GM12878 (cell line): ENCODE results near the gene SPHKAP. TPM values are rescaled to one million over a fixed set of nuclear protein-coding genes. Genes with fewer than 3 reads are reported as not detected.

Experiments used
- ATAC-seq: fragments of 200-7000 bp; cut with Tn5 transposase; 3 replicates; pipeline ENCODE4 v1.9.1; 2020; ENCODE audit warnings: mild to moderate bottlenecking, moderate library complexity
- Bru-seq: library from RNA; stranded (reverse); fragments of 400-500 nt; gene quantifications from one replicate; lab custom pipeline; 2021; lab: Mats Ljungman, UMichigan
- BruChase-seq, 2 experiments: library from RNA; stranded (reverse); fragments of 400-500 nt; gene quantifications; one replicate each; lab custom pipeline; 2021; lab: Mats Ljungman, UMichigan
- BruUV-seq: library from RNA; stranded (reverse); fragments of 400-500 nt; replicated peaks from 2 replicates; lab custom pipeline; 2021; lab: Mats Ljungman, UMichigan
- CTCF ChIA-PET: fragments of 300-600 bp; sonication (Branson Sonifier 250); formaldehyde crosslinking; extraction: SDS; loops from one replicate; lab custom pipeline; 2021; ENCODE audit warnings: inconsistent platforms; lab: Yijun Ruan, JAX
- POLR2A ChIA-PET: fragments of 350-600 bp; formaldehyde crosslinking; extraction: SDS; loops from one replicate; lab custom pipeline; 2021; ENCODE audit warnings: inconsistent platforms; lab: Charles Lee
- RAD21 ChIA-PET: fragments of 300-600 bp; sonication (Branson Sonifier 250); formaldehyde crosslinking; loops from one replicate; lab custom pipeline; 2023; ENCODE audit warnings: antibody characterized with exemption; ENCODE audit not compliant: unreplicated experiment; lab: Charles Lee
- SMC1A ChIA-PET: fragments of 300-600 bp; sonication (Branson Sonifier 250); formaldehyde crosslinking; loops from one replicate; lab custom pipeline; 2023; ENCODE audit not compliant: unreplicated experiment, uncharacterized antibody; lab: Charles Lee
- DNase-seq: peaks from one replicate; pipeline ENCODE4 v3.0.0-alpha.2; 2011; ENCODE audit warnings: low read depth, low spot score
- FAIRE-seq: peaks from 3 replicates; lab custom pipeline; 2011; peaks lifted over from hg19 to GRCh38; lab: Jason Lieb, UNC
- H2AFZ ChIP-seq: 2 replicates; pipeline ENCODE4 v1.6.0; 2011; ENCODE audit warnings: low read depth, low read length, control low read depth; ENCODE audit not compliant: control insufficient read depth
- H3K27ac ChIP-seq: 2 replicates; pipeline ENCODE4 v1.5.1; 2011; ENCODE audit warnings: control low read depth; ENCODE audit not compliant: control insufficient read depth, insufficient read depth
- H3K27me3 ChIP-seq, 2 experiments: replicated peaks in 1 of 2; 2 replicates each; pipeline versions ENCODE4 v1.6.0 to v1.6.1; 2011; ENCODE audit warnings: low read length in 1 of 2; ENCODE audit not compliant: control insufficient read depth in 2 of 2, insufficient read depth in 2 of 2
- H3K36me3 ChIP-seq, 2 experiments: 2 replicates each; pipeline ENCODE4 v1.5.1; 2011; ENCODE audit warnings: low read length in 1 of 2; ENCODE audit not compliant: control insufficient read depth in 2 of 2, insufficient read depth in 2 of 2
- H3K4me1 ChIP-seq: 2 replicates; pipeline ENCODE4 v1.6.1; 2011; ENCODE audit warnings: mild to moderate bottlenecking, low read length, moderate library complexity, mixed read lengths; ENCODE audit not compliant: control insufficient read depth, insufficient read depth
- H3K4me2 ChIP-seq: 2 replicates; pipeline ENCODE4 v1.6.0; 2011; ENCODE audit warnings: control low read depth; ENCODE audit not compliant: control insufficient read depth, insufficient read depth
- H3K4me3 ChIP-seq: fragments of 200-600 bp; sonication (generic); 2 replicates; pipeline ENCODE4 v1.5.1; 2016
- H3K79me2 ChIP-seq: 2 replicates; pipeline ENCODE4 v1.6.0; 2011; ENCODE audit warnings: low read length; ENCODE audit not compliant: control insufficient read depth, insufficient read depth
- H3K9ac ChIP-seq: 2 replicates; pipeline ENCODE4 v1.8.0; 2011; ENCODE audit warnings: low read length, control low read depth, mixed read lengths; ENCODE audit not compliant: control insufficient read depth, insufficient read depth
- H3K9me3 ChIP-seq: replicated peaks from 3 replicates; pipeline ENCODE4 v1.5.1; 2011; ENCODE audit warnings: mild to moderate bottlenecking, low read length; ENCODE audit not compliant: control insufficient read depth, insufficient read depth
- H4K20me1 ChIP-seq: 2 replicates; pipeline ENCODE4 v1.6.0; 2011; ENCODE audit not compliant: control insufficient read depth, insufficient read depth
- NR2C1 ChIP-seq: fragments of 450-650 bp; IDR thresholded peaks from 2 replicates; pipeline ENCODE4 v1.6.1; 2017; ENCODE audit warnings: antibody characterized with exemption, mild to moderate bottlenecking, moderate library complexity
- POLR2AphosphoS2 ChIP-seq: IDR thresholded peaks from 2 replicates; pipeline ENCODE4 v1.6.1; 2011; ENCODE audit warnings: low read depth, mild to moderate bottlenecking, low read length, improper control_type of control experiment, moderate library complexity
- RAD51 ChIP-seq: fragments of 450-650 bp; IDR thresholded peaks from 2 replicates; pipeline ENCODE4 v1.6.1; 2016; ENCODE audit warnings: moderate library complexity, mild to moderate bottlenecking, inconsistent platforms
- RELA ChIP-seq: fragments of 450-650 bp; IDR thresholded peaks from 2 replicates; pipeline ENCODE4 v1.8.0; 2014; ENCODE audit warnings: borderline replicate concordance; ENCODE audit not compliant: partially characterized antibody
- TAF1 ChIP-seq: IDR thresholded peaks from 2 replicates; pipeline ENCODE4 v1.6.1; 2011; ENCODE audit warnings: mild to moderate bottlenecking, low read depth, low read length, borderline replicate concordance
- YBX1 ChIP-seq: fragments of 450-650 bp; IDR thresholded peaks from 2 replicates; pipeline ENCODE4 v1.6.1; 2016; ENCODE audit warnings: antibody characterized with exemption
- WGBS: methylation state at CpG from one replicate; pipeline ENCODE4 v1.1.6; 2016; ENCODE audit warnings: low lambda C conversion rate; ENCODE audit not compliant: insufficient replicate concordance, insufficient coverage; ENCODE audit errors: missing lambda C conversion rate; 5-methylcytosine and 5-hydroxymethylcytosine counted together
- in situ Hi-C: fragments of 300-500 bp; cut with MboI; formaldehyde crosslinking; loops from 9 replicates; pipeline ENCODE4 v1.14.3; 2018; ENCODE audit warnings: mixed read lengths
- intact Hi-C: fragments of 100-400 bp; cut with micrococcal nuclease; formaldehyde crosslinking; loops from one replicate; pipeline ENCODE4 v1.14.2; 2022; ENCODE audit not compliant: unreplicated experiment
- long read RNA-seq, 2 experiments: library from polyadenylated mRNA; unstranded; transcript quantifications; one replicate each; pipeline ENCODE4 v2.0.0, GENCODE V29; 2019 to 2020
- polyA minus RNA-seq, 3 experiments: library from RNA; depleted of rRNA, polyadenylated mRNA; stranded (reverse); fragments of >200 nt; gene quantifications; 2 replicates each; pipeline ENCODE4 v1.2.3, GENCODE V29; 2011
- polyA plus RNA-seq, 11 experiments: library from polyadenylated mRNA; depleted of rRNA in 4 of 11; unstranded in 6 of 11; stranded (reverse) in 5 of 11; fragments of >200 nt; fragmentation: Nextera tagmentation in 4 of 11; fragmentation: Illumina TruSeq in 1 of 11; extraction: Ambion mirVana in 4 of 11; extraction: Trizol in 1 of 11; gene quantifications; 1 replicate in 1 of 11; 2 replicates in 10 of 11; pipeline versions ENCODE4 v1.2.1 to v1.2.3, GENCODE V29; 2011 to 2016; ENCODE audit warnings: inconsistent platforms in 2 of 11, missing spikeins in 2 of 11, low read depth in 1 of 11
- total RNA-seq, 4 experiments: library from RNA; depleted of rRNA in 3 of 4; stranded (reverse); fragments of >200 nt in 3 of 4; fragmentation: Illumina TruSeq in 1 of 4; extraction: Trizol in 1 of 4; gene quantifications; 2 replicates each; pipeline versions ENCODE4 v1.2.1 to v1.2.3, GENCODE V29; 2013 to 2021
- TF ChIP-seq, protein P1 (sequence below): fragments of 450-650 bp; IDR thresholded peaks from 2 replicates; pipeline ENCODE4 v1.6.1; 2017; ENCODE audit warnings: antibody characterized with exemption, mild to moderate bottlenecking, moderate library complexity
- TF ChIP-seq, protein P2 (sequence below): IDR thresholded peaks from 2 replicates; pipeline ENCODE4 v1.6.1; 2011; ENCODE audit warnings: low read depth, mild to moderate bottlenecking, low read length, moderate library complexity, borderline replicate concordance; ENCODE audit errors: extremely low read depth
- TF ChIP-seq, protein P3 (sequence below): fragments of 450-650 bp; IDR thresholded peaks from 2 replicates; pipeline ENCODE4 v1.6.1; 2014; ENCODE audit warnings: mild to moderate bottlenecking

SPHKAP gene, protein sequence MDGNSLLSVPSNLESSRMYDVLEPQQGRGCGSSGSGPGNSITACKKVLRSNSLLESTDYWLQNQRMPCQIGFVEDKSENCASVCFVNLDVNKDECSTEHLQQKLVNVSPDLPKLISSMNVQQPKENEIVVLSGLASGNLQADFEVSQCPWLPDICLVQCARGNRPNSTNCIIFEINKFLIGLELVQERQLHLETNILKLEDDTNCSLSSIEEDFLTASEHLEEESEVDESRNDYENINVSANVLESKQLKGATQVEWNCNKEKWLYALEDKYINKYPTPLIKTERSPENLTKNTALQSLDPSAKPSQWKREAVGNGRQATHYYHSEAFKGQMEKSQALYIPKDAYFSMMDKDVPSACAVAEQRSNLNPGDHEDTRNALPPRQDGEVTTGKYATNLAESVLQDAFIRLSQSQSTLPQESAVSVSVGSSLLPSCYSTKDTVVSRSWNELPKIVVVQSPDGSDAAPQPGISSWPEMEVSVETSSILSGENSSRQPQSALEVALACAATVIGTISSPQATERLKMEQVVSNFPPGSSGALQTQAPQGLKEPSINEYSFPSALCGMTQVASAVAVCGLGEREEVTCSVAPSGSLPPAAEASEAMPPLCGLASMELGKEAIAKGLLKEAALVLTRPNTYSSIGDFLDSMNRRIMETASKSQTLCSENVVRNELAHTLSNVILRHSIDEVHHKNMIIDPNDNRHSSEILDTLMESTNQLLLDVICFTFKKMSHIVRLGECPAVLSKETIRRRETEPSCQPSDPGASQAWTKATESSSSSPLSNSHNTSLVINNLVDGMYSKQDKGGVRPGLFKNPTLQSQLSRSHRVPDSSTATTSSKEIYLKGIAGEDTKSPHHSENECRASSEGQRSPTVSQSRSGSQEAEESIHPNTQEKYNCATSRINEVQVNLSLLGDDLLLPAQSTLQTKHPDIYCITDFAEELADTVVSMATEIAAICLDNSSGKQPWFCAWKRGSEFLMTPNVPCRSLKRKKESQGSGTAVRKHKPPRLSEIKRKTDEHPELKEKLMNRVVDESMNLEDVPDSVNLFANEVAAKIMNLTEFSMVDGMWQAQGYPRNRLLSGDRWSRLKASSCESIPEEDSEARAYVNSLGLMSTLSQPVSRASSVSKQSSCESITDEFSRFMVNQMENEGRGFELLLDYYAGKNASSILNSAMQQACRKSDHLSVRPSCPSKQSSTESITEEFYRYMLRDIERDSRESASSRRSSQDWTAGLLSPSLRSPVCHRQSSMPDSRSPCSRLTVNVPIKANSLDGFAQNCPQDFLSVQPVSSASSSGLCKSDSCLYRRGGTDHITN (N-terminal part only)
- total RNA-seq (2013; cell fraction: nucleolus; rRNA removed): not detected in 2 replicates
- total RNA-seq (2014; rRNA removed) (under 0.01 TPM in 1 of 2 replicates, not detected in the other), total RNA-seq (2014; rRNA removed; fragmentation: Illumina TruSeq; extraction: Trizol) (not detected in 2 replicates), total RNA-seq (2021) (not detected in 2 replicates), polyA plus RNA-seq (2011; rRNA removed) (not detected in 2 replicates), polyA plus RNA-seq (2014; fragmentation: Illumina TruSeq; extraction: Trizol) (not detected in 2 replicates), polyA plus RNA-seq (2014; fragmentation: Nextera tagmentation; extraction: Ambion mirVana) (not detected), polyA plus RNA-seq (2014; rRNA removed) (not detected in 2 replicates), polyA plus RNA-seq (2016; fragmentation: Nextera tagmentation; extraction: Ambion mirVana) (under 1 TPM in 1 of 2 experiments, not detected in 1; 0.03 TPM), polyA minus RNA-seq (2011; rRNA and poly(A)+ RNA removed) (not detected in 2 replicates), Bru-seq, nascent RNA (percentile 2 among the genes with signal in this experiment), BruChase-seq, experiment 1, labeled RNA remaining after a 6-hour chase (percentile 1 among the genes with signal in this experiment), BruChase-seq, experiment 2, labeled RNA remaining after a 2-hour chase (percentile 0 among the genes with signal in this experiment)
- polyA plus RNA-seq (2011; ENCODE audit: low read depth): not detected
- not detected in 2 replicates for polyA plus RNA-seq (2011; cell fraction: cytosol; rRNA removed)
- not detected in 2 replicates for polyA plus RNA-seq (2011; cell fraction: nucleus; rRNA removed)
- polyA plus RNA-seq (2012): not detected in 2 replicates
- not detected in 2 replicates for polyA minus RNA-seq (2011; cell fraction: cytosol; rRNA and poly(A)+ RNA removed)
- not detected in 2 replicates for polyA minus RNA-seq (2011; cell fraction: nucleus; rRNA and poly(A)+ RNA removed)
- long read RNA-seq, experiment 1: 0 reads
- long read RNA-seq, experiment 2, partial matches to known transcripts: 0 of 1 reads
- long read RNA-seq, experiment 2, other reads (novel, unspliced or antisense): 1 of 1 reads

DNA sequence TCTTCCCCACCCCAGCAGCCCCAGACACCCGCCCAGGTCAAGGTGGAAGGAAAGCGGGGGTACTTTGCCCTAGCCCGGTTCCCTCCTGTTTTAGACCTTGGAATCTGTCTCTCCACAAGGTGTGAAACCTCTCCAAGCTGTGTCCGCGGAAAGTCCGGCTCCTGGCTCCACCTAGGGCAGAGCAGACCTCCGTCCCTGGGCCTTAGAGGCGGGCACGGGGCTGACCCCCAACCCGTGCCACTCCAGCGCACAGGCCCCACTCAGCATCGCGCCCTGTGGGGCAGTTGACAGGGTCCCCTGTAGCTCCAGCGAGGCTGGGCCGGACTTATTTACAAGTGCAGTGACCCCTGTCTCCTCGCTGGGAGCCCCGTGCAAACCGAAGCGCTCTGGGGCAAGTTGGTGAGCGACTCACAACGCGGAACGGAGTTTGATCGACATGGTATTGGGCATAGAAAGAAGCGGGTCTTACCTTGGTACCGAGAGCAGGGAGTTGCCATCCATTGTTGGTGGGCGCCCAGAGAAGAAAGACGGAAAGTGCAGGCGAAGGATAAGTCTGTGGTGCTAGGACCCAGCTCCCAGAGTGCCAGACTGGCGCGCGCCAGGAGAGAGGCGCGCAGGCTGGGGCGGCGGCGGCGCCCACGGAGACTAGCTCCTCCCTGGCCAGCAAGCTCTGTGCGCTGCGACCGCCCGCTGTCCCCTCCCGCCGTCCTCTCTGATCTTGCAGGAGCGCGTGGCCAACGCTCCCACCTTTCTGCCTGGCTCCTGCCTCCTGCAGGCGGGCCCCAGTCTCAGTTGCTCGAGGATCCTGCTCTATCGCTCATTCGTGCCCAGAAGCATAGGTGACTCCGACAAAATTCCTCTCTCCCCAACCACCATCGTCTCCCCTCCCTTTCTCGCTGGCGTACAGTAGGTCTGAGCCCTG lies at the start of gene SPHKAP:
Gene SPHKAP, minus strand, starts transcription at position 590 of the 922 bp plus-strand sequence. Its CDS starts 89 bp downstream, at position 501.
- H3K9ac ChIP-seq: no peak within 1 kb of the TSS
- no peaks in the 10 kb centered on the region for H4K20me1 ChIP-seq
- no peaks in the 10 kb centered on the region for H3K36me3 ChIP-seq
- H3K4me3 ChIP-seq: no peak within 1 kb of the TSS
- DNase-seq (no peak), ATAC-seq (no peak), FAIRE-seq (no peak)
- 60% methylated on average over 50 of the region's 56 CpGs for WGBS
- no peak within 1 kb of the TSS for H3K27ac ChIP-seq
- no peaks in the 10 kb centered on the region for H3K4me1 ChIP-seq
- intact Hi-C loops: no loop called here
- H3K4me2 ChIP-seq: no peak within 1 kb of the TSS
- in situ Hi-C loops: no loop called here
- ChIA-PET SMC1A (no interaction called here), RAD21 (no interaction called here), CTCF (no interaction called here), POLR2A (no interaction called here)
- H3K9me3 ChIP-seq: no peaks in the 10 kb centered on the region; the same call in 2 of the 3 replicates
- H3K79me2 ChIP-seq: no peaks in the 10 kb centered on the region
- H2AFZ ChIP-seq: no peak within 1 kb of the TSS
- TF ChIP-seq RAD51 (no peak), YBX1 (no peak), POLR2AphosphoS2 (no peak), TAF1 (no peak), RELA (no peak), NR2C1 (no peak)
- TF ChIP-seq, protein P1, sequence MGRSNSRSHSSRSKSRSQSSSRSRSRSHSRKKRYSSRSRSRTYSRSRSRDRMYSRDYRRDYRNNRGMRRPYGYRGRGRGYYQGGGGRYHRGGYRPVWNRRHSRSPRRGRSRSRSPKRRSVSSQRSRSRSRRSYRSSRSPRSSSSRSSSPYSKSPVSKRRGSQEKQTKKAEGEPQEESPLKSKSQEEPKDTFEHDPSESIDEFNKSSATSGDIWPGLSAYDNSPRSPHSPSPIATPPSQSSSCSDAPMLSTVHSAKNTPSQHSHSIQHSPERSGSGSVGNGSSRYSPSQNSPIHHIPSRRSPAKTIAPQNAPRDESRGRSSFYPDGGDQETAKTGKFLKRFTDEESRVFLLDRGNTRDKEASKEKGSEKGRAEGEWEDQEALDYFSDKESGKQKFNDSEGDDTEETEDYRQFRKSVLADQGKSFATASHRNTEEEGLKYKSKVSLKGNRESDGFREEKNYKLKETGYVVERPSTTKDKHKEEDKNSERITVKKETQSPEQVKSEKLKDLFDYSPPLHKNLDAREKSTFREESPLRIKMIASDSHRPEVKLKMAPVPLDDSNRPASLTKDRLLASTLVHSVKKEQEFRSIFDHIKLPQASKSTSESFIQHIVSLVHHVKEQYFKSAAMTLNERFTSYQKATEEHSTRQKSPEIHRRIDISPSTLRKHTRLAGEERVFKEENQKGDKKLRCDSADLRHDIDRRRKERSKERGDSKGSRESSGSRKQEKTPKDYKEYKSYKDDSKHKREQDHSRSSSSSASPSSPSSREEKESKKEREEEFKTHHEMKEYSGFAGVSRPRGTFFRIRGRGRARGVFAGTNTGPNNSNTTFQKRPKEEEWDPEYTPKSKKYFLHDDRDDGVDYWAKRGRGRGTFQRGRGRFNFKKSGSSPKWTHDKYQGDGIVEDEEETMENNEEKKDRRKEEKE: no peak
- TF ChIP-seq, protein P2, sequence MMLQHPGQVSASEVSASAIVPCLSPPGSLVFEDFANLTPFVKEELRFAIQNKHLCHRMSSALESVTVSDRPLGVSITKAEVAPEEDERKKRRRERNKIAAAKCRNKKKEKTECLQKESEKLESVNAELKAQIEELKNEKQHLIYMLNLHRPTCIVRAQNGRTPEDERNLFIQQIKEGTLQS: no peak
- TF ChIP-seq, protein P3, sequence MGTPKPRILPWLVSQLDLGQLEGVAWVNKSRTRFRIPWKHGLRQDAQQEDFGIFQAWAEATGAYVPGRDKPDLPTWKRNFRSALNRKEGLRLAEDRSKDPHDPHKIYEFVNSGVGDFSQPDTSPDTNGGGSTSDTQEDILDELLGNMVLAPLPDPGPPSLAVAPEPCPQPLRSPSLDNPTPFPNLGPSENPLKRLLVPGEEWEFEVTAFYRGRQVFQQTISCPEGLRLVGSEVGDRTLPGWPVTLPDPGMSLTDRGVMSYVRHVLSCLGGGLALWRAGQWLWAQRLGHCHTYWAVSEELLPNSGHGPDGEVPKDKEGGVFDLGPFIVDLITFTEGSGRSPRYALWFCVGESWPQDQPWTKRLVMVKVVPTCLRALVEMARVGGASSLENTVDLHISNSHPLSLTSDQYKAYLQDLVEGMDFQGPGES: no peak
- H3K27me3 ChIP-seq: no peaks in the 10 kb centered on the region; a peak in 1 of 4 replicates
- BruUV-seq: no TSS peak
